ENCODE data around the gene ATP5PB. TPM values are rescaled to one million over a fixed set of nuclear protein-coding genes. Genes with fewer than 3 reads are reported as not detected.
A peak's percentile ranks its signal among the peaks of the same experiment; 100 is the strongest.

Gene ATP5PB
- polyA plus RNA-seq, 3 donors: 112 to 597 (median 557) TPM

DNA sequence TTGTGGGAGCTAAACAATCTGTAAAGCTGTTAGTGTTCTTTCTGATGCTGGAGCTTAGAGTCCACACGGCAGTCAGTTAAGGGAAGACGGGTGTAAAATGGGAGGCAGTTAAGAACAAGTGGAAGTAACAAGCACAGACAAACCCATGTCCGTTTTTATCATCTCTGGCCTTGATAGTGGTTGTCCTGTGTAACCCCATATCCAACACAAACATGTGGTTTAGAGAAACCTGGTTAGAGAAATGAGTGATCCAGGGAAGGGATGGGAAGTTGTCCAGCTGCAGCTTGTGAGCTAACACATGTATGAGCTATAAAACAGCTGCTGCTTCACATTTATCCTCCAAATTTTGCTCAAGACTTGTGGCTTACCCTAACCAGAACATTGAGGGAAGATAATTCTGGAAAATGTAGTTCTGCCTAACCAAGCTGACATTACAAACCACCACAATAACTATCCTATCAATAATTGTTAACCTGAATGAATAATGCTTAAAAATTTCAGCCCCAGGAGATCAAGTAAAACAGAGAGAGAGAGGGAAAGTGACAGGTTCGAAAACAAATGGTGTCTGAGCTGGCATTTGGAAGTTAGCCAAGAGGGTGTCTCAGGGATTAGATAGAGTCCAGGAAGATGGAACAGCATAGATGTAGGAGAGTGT is 13.9 kb downstream of the ATP5PB start:
- TF ChIP-seq, protein P1, sequence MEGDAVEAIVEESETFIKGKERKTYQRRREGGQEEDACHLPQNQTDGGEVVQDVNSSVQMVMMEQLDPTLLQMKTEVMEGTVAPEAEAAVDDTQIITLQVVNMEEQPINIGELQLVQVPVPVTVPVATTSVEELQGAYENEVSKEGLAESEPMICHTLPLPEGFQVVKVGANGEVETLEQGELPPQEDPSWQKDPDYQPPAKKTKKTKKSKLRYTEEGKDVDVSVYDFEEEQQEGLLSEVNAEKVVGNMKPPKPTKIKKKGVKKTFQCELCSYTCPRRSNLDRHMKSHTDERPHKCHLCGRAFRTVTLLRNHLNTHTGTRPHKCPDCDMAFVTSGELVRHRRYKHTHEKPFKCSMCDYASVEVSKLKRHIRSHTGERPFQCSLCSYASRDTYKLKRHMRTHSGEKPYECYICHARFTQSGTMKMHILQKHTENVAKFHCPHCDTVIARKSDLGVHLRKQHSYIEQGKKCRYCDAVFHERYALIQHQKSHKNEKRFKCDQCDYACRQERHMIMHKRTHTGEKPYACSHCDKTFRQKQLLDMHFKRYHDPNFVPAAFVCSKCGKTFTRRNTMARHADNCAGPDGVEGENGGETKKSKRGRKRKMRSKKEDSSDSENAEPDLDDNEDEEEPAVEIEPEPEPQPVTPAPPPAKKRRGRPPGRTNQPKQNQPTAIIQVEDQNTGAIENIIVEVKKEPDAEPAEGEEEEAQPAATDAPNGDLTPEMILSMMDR (IDR thresholded peaks at IDR 0.05): no peak
- peak overlapping the region in 2 of 7 donors; percentile 1 to 30 for H3K27ac Mint-ChIP-seq
- H3K4me2 ChIP-seq (replicated peaks; ENCODE audit: extremely low read depth, low read length, poor library complexity, severe bottlenecking): no peak overlapping the region
- H3K27ac ChIP-seq (ENCODE audit: low read depth in 1 of 2, low read length in 2 of 2): peak overlapping the region in 1 of 2 donors; percentile 23
- H3K9me3 Mint-ChIP-seq: no peaks in the 10 kb centered on the region
- no peak overlapping the region for H3K9ac ChIP-seq (ENCODE audit: insufficient read depth, low read length, poor library complexity, severe bottlenecking)
- H3K36me3 ChIP-seq (replicated peaks in 1 of 2; ENCODE audit: control insufficient read depth in 1 of 2, insufficient read depth in 2 of 2, low read length in 2 of 2): peaks cover 41 to 62% of the 10 kb centered on the region in 2 donors
- no peak overlapping the region for H2AFZ ChIP-seq (ENCODE audit: insufficient read depth, low read depth, low read length, poor library complexity, severe bottlenecking)
- no peaks in the 10 kb centered on the region for H3K79me2 ChIP-seq (ENCODE audit: insufficient read depth, low read length)
- H3K4me3 Mint-ChIP-seq: no peak overlapping the region
- DNase-seq: no peak
- H3K4me1 ChIP-seq (ENCODE audit: control insufficient read depth in 1 of 2, insufficient read depth in 2 of 2, low read length in 2 of 2): no peaks in the 10 kb centered on the region
- H3K9me3 ChIP-seq (replicated peaks in 1 of 2; ENCODE audit: control insufficient read depth in 1 of 2, insufficient read depth in 1 of 2, low read length in 2 of 2): no peaks in the 10 kb centered on the region
- 100% methylated on average over 2 of the region's 4 CpGs for WGBS (ENCODE audit: insufficient coverage)
- peaks cover 5% of the 10 kb centered on the region for H4K20me1 ChIP-seq (ENCODE audit: insufficient read depth, low read length)
- no peaks in the 10 kb centered on the region for H3K27me3 ChIP-seq (ENCODE audit: control insufficient read depth in 2 of 2, insufficient read depth in 2 of 2, low read length in 2 of 2)
- H3K4me3 ChIP-seq (replicated peaks in 1 of 3; ENCODE audit: low read depth in 2 of 3, low read length in 3 of 3): no peak overlapping the region
- H3K36me3 Mint-ChIP-seq: peaks cover 60 to 65% of the 10 kb centered on the region in 2 donors
- peaks cover 0 to 1% (median 0%) of the 10 kb centered on the region in 3 donors for H3K27me3 Mint-ChIP-seq (ENCODE audit: low read depth in 3 of 3)
- intact Hi-C loops (cut with micrococcal nuclease): no loop called here
- peaks cover 2% of the 10 kb centered on the region for H3K4me1 Mint-ChIP-seq

DNA sequence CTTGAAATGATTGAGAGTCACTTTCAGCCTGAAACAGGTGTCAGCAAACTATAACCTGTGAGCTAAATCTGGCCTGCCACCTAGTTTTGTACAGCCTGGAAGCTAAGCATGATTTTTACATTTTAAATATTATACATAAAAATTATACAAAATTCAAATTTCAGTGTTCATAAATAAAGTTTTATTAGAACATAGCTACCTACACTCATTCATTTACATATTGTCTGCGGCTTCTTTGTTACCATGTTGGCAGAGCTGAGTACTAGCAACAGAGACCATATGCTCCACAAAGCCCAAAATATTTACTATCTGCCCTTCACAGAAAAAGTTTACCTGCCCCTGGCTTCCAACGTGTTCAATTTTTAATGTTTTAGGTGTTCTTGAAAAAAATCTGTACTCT is 16.5 kb downstream of the ATP5PB start:
- TF ChIP-seq, protein P1 (IDR thresholded peaks at IDR 0.05): no peak
- H3K27ac ChIP-seq (ENCODE audit: low read depth in 1 of 2, low read length in 2 of 2): no peak overlapping the region
- H4K20me1 ChIP-seq (ENCODE audit: insufficient read depth, low read length): no peaks in the 10 kb centered on the region
- peaks cover 19 to 48% of the 10 kb centered on the region in 2 donors for H3K36me3 ChIP-seq (replicated peaks in 1 of 2; ENCODE audit: control insufficient read depth in 1 of 2, insufficient read depth in 2 of 2, low read length in 2 of 2)
- H3K36me3 Mint-ChIP-seq: peaks cover 36 to 44% of the 10 kb centered on the region in 2 donors
- no peaks in the 10 kb centered on the region for H3K9me3 Mint-ChIP-seq
- DNase-seq: no peak
- no peaks in the 10 kb centered on the region for H3K9me3 ChIP-seq (replicated peaks in 1 of 2; ENCODE audit: control insufficient read depth in 1 of 2, insufficient read depth in 1 of 2, low read length in 2 of 2)
- H3K4me3 Mint-ChIP-seq: no peak overlapping the region
- H3K79me2 ChIP-seq (ENCODE audit: insufficient read depth, low read length): no peaks in the 10 kb centered on the region
- peaks cover 2% of the 10 kb centered on the region for H3K4me1 Mint-ChIP-seq
- no peaks in the 10 kb centered on the region for H3K27me3 ChIP-seq (ENCODE audit: control insufficient read depth in 2 of 2, insufficient read depth in 2 of 2, low read length in 2 of 2)
- intact Hi-C loops (cut with micrococcal nuclease): no loop called here
- H3K9ac ChIP-seq (ENCODE audit: insufficient read depth, low read length, poor library complexity, severe bottlenecking): no peak overlapping the region
- no CpG with 5 or more reads among the region's 2 CpGs for WGBS (ENCODE audit: insufficient coverage)
- H3K27ac Mint-ChIP-seq: no peak overlapping the region
- no peak overlapping the region for H3K4me3 ChIP-seq (replicated peaks in 1 of 3; ENCODE audit: low read depth in 2 of 3, low read length in 3 of 3)
- peaks cover 16% of the 10 kb centered on the region in 2 donors for H3K4me1 ChIP-seq (ENCODE audit: control insufficient read depth in 1 of 2, insufficient read depth in 2 of 2, low read length in 2 of 2)
- no peak overlapping the region for H2AFZ ChIP-seq (ENCODE audit: insufficient read depth, low read depth, low read length, poor library complexity, severe bottlenecking)
- H3K4me2 ChIP-seq (replicated peaks; ENCODE audit: extremely low read depth, low read length, poor library complexity, severe bottlenecking): no peak overlapping the region
- H3K27me3 Mint-ChIP-seq (ENCODE audit: low read depth in 3 of 3): peaks cover 0 to 1% (median 0%) of the 10 kb centered on the region in 3 donors

Measured in CD14-positive monocyte (primary cell).